K562 (cell line): ENCODE results near the gene MLLT1. TPM values are rescaled to one million over a fixed set of nuclear protein-coding genes. Genes with fewer than 3 reads are reported as not detected.

Source experiments
- ASH1L ChIP-seq: fragments of 450-650 bp; IDR thresholded peaks from 2 replicates; pipeline ENCODE4 v1.6.1; 2018; ENCODE audit warnings: borderline replicate concordance, mild to moderate bottlenecking, low read depth; ENCODE audit not compliant: partially characterized antibody
- ELK3 ChIP-seq: fragments of 450-650 bp; formaldehyde crosslinking; IDR thresholded peaks from 2 replicates; pipeline ENCODE4 v1.4.0; 2020; ENCODE audit warnings: mild to moderate bottlenecking
- GTF2A2 ChIP-seq: IDR thresholded peaks from 2 replicates; pipeline ENCODE4 v1.6.1; 2016; ENCODE audit warnings: mild to moderate bottlenecking, missing genetic modification characterization, missing compliant biosample characterization
- HDAC1 ChIP-seq, 2 experiments: fragments of 450-650 bp; IDR thresholded peaks; 2 replicates each; pipeline ENCODE4 v1.6.1; 2016 to 2017; ENCODE audit warnings: inconsistent platforms in 1 of 2, mild to moderate bottlenecking in 1 of 2, moderate library complexity in 1 of 2
- KDM5B ChIP-seq: fragments of 200-600 bp; sonication (generic); IDR thresholded peaks from 2 replicates; pipeline ENCODE4 v1.6.1; 2012; ENCODE audit warnings: low read depth, mild to moderate bottlenecking, moderate library complexity, low read length, control low read depth, inconsistent platforms; ENCODE audit not compliant: insufficient replicate concordance
- NFATC3 ChIP-seq: fragments of 450-650 bp; IDR thresholded peaks from 2 replicates; pipeline ENCODE4 v1.6.1; 2017; ENCODE audit warnings: mild to moderate bottlenecking
- PHF20 ChIP-seq: fragments of 450-650 bp; IDR thresholded peaks from 2 replicates; pipeline ENCODE4 v1.6.1; 2018; ENCODE audit not compliant: partially characterized antibody
- POLR2G ChIP-seq: fragments of 200-400 bp; formaldehyde crosslinking; IDR thresholded peaks from 2 replicates; pipeline ENCODE4 v1.6.1; 2017; ENCODE audit warnings: low read depth, mild to moderate bottlenecking, antibody characterized with exemption, low read length, moderate library complexity
- PRDM10 ChIP-seq: fragments of 450-650 bp; IDR thresholded peaks from 2 replicates; pipeline ENCODE4 v1.6.1; 2018; ENCODE audit not compliant: partially characterized antibody
- RBFOX2 ChIP-seq: fragments of 200-400 bp; formaldehyde crosslinking; IDR thresholded peaks from 2 replicates; pipeline ENCODE4 v1.6.1; 2017; ENCODE audit warnings: low read depth, mild to moderate bottlenecking, low read length, moderate library complexity
- TFAM ChIP-seq: fragments of 250-450 bp; sonication (Bioruptor Pico); conservative IDR thresholded peaks from 2 replicates; pipeline ENCODE4 v1.5.0; 2021; ENCODE audit warnings: mild to moderate bottlenecking, moderate library complexity
- ZBTB49 ChIP-seq: sonication (generic); formaldehyde crosslinking; IDR thresholded peaks from 2 replicates; pipeline ENCODE4 v1.8.0; 2022; ENCODE audit warnings: missing genetic modification reagents, mild to moderate bottlenecking, borderline replicate concordance
- ZBTB5 ChIP-seq: fragments of 450-650 bp; IDR thresholded peaks from 2 replicates; pipeline ENCODE4 v1.6.1; 2017; ENCODE audit warnings: antibody characterized with exemption
- ZBTB7A ChIP-seq: IDR thresholded peaks from 2 replicates; pipeline ENCODE4 v1.6.1; 2011; ENCODE audit warnings: low read depth, mild to moderate bottlenecking, low read length, moderate library complexity, borderline replicate concordance; ENCODE audit not compliant: control insufficient read depth
- ZKSCAN3 ChIP-seq: fragments of 250-450 bp; sonication (Bioruptor Pico); IDR thresholded peaks from 2 replicates; pipeline ENCODE4 v1.4.0; 2020
- ZNF133 ChIP-seq: fragments of 250-450 bp; sonication (Bioruptor Pico); IDR thresholded peaks from 2 replicates; pipeline ENCODE4 v1.4.0; 2020; ENCODE audit warnings: mild to moderate bottlenecking
- ZNF24 ChIP-seq: fragments of 450-650 bp; IDR thresholded peaks from 2 replicates; pipeline ENCODE4 v1.6.1; 2016
- polyA plus RNA-seq, 8 experiments: library from polyadenylated mRNA; depleted of rRNA in 4 of 8; stranded (reverse) in 5 of 8; unstranded in 3 of 8; fragments of >200 nt; fragmentation: Nextera tagmentation in 2 of 8; fragmentation: Illumina TruSeq in 1 of 8; extraction: Ambion mirVana in 2 of 8; extraction: Trizol in 1 of 8; gene quantifications; 2 replicates each; pipeline versions ENCODE4 v1.2.1 to v1.2.3, GENCODE V29; 2011 to 2014; ENCODE audit warnings: inconsistent platforms in 1 of 8, missing spikeins in 1 of 8
- total RNA-seq, 7 experiments: library from RNA; depleted of rRNA in 6 of 7; stranded (reverse); fragments of >200 nt in 6 of 7; fragmentation: Illumina TruSeq in 2 of 7; extraction: Trizol in 2 of 7; gene quantifications; 2 replicates each; pipeline versions ENCODE4 v1.2.1 to v1.2.3, GENCODE V29; 2011 to 2021; ENCODE audit warnings: low replicate concordance in 1 of 7

The MLLT1 gene
- total and polyA plus RNA-seq, 9 of the 15 experiments (the other 6 are each of a cell fraction or from before 2014, with no cell fraction given): 0.23 to 63.5 (median 15.4) TPM

- TF ChIP-seq ZBTB5 (no peak), GTF2A2 (tag) (no peak), ZBTB49 (CRISPR knock-in tag) (no peak), PRDM10 (no peak), TFAM (CRISPR knock-in tag) (no peak), HDAC1 (IDR thresholded peaks at IDR 0.05) (no peak), ELK3 (CRISPR knock-in tag) (no peak), RBFOX2 (peak; percentile 59), NFATC3 (no peak), KDM5B (peak; percentile 21), ZNF24 (no peak), ZBTB7A (peak; percentile 95), ZNF133 (CRISPR knock-in tag) (no peak), ASH1L (no peak), POLR2G (peak; percentile 5; the same call in 1 of the 2 replicates), PHF20 (no peak), ZKSCAN3 (CRISPR knock-in tag) (no peak)
These were observed 795 bp downstream of the MLLT1 start (continued) for GRCh38 chr19:6278740-6279619.
